ENCODE measurements around the gene SPCS3. TPM values are rescaled to one million over a fixed set of nuclear protein-coding genes. Genes with fewer than 3 reads are reported as not detected.
A peak's percentile ranks its signal among the peaks of the same experiment; 100 is the strongest.
"Not testable (repeated sequence)": the region's sequence is repeated elsewhere in the genome, so short reads cannot be mapped to it uniquely, and the experiment has no call there.

The SPCS3 gene
- total RNA-seq, 1 experiment from 2014 or later: 59.6 TPM

DNA sequence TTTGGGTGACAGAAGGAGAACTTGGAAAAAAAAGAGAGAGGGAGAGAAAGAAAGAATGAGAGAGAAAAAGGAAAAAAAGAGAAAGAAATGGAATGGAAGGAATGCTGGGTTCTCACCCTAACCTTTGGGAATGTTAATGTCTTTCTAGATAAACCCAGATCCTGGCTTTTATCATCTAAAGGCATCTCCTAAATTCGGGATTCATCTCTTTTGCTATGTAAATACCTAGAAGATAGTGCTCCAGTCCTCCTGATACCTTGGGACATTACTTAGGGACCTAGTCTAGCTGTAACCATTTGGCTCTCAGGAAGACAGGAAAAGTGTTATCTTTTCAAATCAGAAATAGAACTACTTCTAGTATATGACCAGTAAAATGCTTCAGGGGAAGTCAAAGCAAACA lies 15.8 kb upstream of the SPCS3 start:
- no peak for DNase-seq (ENCODE audit: low spot score)

DNA sequence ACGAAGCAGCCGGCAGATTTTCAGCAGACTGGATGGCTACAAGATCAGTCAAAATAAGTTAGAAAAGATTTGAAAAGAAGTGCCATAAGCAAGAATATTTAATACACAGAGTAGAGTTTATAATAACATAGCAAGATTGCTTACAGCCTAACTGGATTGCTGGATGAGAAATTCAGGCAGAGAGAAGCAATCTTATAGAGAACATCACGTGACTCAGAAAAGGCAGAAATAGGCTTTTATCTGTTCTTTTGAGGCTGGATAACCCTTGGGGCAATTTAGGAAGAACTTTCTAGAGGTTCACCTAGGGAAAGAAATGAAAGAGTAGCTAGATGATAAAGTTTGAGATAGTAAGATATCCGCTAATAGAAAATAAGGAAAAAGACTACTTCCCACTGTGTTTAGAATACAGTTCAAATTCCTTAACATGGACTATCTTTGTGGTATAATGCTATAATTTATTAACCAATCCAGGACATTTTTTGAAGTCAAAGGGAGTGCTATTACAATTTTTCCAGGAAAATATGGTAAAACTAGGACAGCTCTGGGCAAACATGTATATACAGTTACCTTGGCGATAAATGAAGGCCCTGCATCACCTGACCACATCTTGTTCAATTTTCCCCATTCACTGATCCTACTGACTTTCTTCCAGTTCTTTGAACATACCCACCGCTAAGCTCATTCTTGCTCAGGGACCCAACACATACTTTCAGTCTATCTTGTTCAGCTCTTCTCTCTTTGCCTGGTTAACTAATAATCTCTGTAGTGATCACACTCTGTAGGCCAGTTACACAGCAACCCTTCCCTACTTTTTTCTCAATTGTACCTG lies 12.7 kb upstream of the SPCS3 start:
- no peak for DNase-seq (ENCODE audit: low spot score)

DNA sequence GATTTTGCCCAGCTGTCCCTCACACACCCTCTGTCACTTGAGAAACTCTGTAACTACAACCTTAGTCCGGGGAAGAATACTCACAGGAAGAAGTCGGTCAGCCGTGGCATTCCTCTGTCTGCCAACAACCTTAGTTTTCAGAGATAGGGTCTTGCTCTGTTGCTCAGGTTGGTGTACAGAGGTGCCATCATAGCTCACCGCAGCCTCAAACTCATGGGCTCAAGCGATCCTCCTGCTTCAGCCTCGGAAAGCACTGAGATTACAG lies 12.2 kb upstream of the SPCS3 start:
- no peak for DNase-seq (ENCODE audit: low spot score)

DNA sequence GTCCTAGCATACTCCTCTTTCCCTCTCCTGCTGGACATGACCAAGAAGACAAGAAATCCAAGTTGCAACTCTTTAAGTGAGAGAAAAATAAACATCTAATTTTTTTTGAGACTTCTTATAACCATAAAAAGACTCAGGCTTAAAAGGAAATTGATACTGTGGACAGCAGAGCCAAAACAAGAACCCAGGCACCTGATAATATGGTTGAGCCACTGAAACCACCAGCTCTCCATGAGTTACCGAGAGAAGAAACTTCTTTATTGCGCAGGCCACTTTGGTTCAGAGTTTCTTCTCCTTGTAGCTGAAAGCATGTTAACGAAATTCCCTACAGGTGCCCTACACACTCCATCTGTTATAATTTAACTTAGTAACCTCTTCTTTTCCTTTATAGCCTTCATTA lies 11.3 kb upstream of the SPCS3 start:
- DNase-seq (ENCODE audit: low spot score): no peak

DNA sequence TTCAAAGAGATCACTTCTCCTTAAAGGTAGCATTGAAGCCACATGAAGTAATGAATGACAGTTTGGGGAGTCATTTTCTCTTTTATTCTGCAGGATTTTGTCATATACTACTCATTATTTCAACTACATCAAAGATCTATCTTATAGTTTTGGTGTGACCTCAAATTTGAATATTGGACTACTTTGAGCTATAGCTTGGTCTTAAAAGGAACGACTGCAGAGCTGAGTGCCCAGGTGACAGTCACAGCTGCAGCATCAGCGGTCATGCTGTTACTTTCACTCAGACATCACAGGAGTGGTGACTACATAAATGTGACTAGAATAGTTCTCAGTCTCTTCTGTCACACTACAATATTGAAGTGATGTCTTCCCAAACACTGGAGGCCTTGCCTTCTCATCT lies 10.7 kb upstream of the SPCS3 start:
- DNase-seq (ENCODE audit: low spot score): no peak

DNA sequence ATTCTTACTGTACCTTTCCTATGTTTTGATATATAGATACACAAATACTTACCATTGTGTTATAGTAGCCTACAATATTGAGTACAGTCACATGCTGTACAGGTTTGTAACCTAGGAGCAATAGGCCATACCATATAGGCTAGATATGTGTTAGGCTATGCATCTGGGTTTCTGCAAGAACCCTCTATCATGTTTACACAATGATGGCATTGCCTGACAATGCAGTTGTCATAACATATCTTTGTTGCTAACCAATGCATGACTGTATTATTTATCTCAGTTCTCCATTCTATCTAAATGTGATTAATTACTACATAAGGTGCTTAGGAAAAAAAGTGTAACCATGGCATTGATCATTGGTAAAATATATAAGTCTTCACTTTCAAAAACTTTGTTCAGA lies 10.0 kb upstream of the SPCS3 start:
- DNase-seq (ENCODE audit: low spot score): no peak

DNA sequence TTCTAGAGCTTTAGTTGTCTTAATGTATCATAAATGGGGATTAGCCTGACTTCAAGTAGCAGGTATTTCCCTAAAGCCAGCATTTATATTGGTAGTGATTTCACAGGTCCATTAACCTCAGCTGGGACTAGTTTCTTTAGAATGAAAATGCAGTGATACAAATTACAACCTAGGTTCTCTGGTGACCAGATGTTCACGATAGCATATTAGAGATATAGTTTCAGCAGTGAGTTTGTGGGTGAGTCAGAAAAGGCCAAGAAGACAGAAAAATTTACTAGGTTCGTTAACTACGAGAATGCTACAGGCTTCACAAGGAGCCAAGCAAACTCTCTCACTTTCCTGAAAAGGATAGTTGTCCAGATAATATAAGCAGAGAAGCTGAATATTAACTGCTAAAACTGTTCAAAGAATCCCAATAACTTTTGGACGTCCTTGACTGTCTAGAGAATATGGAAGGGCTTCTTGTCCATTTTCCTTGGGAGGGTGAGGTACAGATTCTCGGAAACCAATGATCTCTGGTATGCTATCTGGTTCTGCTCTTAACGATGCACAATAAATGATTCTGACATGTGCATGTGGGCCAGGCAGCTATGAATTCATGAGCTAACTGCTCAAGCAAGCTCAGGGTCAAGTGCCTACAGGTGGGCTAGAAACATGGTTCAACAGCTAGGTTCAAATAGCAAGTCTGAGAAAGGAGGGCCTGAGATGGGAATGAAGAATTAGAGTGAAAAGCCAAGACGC lies 6.0 kb upstream of the SPCS3 start:
- DNase-seq (ENCODE audit: low spot score): no peak

DNA sequence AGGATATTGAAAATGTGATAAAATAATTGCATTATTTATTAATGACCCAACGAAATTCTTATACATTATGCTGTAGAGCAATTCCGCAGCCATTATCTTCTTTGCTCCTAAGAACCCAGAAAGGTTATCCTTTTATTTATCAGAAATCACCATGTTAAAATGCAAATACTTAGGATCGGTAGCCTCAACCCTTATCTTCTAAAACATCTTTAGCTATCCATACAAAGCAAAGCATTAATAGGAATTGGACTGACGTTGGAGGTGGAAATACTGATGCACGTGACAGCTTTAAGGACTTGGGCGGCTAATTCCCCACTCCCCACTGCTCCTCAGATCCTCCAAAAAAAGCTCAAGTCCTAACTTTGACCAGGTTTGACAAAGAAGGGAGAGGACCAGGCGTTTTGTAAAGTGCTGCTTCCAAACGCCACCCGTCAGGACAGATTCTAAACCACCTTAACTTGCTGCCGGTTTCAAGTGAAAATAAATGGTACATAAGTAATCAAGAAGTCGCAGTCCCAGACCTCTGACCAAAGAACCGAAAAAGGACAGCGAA lies 539 bp upstream of the SPCS3 start:
- no peak for DNase-seq (ENCODE audit: low spot score)

DNA sequence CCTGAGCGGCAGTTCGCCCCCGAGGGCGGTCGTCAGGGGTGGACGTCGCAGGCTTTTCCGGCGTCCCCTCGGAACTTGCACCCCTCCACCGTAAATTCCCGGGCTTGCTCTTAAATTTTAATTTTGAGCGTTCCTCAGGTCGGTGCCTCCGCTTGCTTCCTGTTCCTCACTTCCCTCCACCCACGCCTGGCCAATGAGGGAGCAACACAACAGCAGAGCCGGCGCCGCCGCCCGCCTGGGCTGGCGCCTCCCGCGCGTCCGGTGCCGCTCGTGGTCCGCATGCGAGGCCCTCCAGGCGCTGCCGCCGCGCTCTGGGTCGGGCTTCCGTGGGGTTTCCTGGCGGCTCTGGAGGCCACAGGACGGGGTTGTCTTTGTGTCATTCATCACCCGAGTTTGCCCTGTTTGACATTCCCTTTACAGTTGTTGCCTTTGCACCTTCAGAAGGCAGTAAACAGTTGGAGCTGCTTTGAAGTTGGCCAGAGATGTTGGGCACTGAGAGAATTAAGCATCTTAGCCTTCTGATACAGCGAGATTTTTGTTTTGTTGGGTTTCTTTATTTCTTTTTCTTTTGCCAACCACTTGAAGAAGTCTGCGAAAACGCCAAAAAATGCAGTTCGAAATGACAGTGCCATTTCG lies 692 bp downstream of the SPCS3 start:
- peak; percentile 66 for DNase-seq (ENCODE audit: low spot score)

DNA sequence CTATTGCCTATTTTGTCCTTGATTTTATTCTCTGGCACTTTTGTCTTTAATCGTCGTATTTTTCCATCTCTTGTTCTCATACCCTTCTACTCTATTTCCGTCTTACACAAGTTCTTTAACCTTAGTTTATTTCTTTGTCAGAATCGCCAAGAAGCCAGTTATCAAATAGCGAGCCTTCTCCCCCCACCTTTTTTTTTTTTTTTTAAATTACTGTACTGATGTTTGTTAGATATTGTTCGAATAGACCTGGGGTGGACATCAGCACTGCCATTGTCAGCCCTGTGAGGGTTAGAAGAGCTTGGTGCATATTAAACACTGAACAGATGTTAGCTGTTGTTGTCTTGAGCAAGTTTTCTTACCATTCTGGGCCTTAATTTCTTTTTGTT lies 1.2 kb downstream of the SPCS3 start:
- DNase-seq (ENCODE audit: low spot score): no peak

DNA sequence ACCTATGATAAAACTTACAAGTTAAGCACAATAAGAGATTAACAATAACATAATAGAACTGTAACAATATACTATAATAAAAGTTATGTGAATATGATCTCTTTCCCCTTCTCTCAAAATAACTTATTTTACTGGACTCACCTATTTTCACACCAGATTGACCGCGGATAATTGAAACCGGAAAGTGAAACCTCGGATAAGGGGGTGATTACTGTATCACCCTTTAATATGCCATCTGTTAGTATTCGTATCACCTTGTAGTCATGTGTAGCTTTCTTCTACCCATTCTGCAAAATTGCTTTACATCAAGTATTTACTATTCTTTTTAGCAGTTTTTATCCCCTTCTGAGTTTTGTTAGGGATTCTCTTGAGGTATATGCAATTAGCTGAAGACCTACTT lies 1.8 kb downstream of the SPCS3 start:
- no peak for DNase-seq (ENCODE audit: low spot score)

DNA sequence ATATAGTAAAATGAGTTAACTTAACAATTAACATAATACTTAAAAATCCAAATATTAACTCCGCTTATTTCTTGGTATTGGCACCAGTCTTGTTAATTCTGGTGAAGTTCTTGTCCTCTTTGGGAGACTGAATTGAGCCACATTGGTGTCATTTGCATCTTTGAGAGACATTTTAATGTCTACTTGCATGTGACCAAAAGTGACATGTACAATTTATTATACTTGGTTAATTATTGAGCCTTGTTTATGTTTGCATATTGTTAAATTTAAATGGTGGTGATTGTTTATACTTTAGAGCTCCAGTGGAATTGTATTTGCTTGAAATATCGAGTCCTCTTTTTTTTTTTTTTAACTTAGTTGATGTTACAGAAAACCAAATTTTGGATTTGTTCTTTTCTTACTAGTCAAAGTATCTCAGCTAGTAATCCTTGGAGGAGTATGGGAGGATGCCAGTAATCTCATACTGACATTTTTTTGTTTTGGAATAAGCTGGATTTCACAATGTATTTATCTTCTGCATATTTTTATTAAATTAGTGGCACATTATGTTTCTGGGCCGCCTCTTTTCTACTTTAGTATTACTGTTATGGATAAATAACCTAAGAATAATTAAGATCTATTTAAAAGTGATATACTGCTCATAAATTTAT lies 3.9 kb downstream of the SPCS3 start:
- DNase-seq (ENCODE audit: low spot score): no peak

DNA sequence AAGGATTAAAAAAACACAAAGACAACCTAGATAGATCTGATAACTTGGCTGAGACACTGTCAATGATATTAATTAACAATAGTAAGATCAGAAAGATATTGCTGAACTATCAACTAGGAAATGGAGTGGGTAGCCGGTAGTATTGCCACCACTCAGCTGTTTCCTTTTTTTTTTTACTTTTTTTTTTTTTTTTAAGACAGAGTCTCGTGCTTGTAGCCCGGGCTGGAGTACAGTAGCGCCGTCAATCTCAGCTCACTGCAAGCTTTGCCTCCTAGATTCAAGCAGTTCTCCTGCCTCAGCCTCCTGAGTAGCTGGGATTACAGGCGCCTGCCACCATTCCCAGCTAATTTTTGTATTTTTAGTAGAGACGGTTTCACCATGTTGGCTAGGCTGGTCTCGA lies 5.1 kb downstream of the SPCS3 start:
- DNase-seq (ENCODE audit: low spot score): not testable (repeated sequence)

DNA sequence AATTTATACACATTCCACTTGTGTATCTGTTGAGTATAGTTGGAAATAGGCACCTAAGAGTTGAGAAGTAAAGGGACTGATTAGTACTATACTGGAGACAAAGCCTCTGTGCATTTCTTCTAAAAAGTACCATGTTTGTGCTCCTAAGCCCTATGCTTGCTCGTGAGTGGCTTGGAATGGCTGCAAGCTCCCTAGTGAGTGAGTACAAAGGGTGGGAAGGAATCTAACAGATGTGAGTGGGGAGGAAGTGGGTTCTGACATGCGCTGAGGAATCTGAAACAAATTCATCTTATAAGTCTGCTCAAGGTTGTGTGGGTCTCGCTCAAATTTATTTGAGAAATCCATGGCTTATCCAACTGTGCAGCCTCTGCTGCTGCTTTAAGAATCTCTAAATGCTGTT lies 13.3 kb downstream of the SPCS3 start:
- no peak for DNase-seq (ENCODE audit: low spot score)

DNA sequence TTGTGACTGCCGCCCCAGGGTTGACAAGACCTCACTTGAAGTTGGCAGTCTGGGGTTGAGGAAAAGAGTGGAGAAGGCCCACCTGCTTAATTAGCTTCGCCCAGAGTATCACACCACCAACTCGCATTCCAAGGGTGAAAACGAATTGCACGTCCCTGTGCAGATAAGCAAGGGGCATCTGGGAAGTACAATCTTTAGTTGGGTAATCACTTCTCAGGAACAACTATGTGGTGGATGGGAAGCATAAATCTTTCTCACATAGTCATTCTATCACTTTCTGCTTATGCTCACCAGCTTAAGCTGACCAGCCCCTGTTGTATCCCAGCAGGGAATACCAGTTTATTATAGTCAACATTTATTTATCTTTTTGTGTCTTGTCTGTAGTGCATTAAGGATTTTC lies 14.3 kb downstream of the SPCS3 start:
- no peak for DNase-seq (ENCODE audit: low spot score)

DNA sequence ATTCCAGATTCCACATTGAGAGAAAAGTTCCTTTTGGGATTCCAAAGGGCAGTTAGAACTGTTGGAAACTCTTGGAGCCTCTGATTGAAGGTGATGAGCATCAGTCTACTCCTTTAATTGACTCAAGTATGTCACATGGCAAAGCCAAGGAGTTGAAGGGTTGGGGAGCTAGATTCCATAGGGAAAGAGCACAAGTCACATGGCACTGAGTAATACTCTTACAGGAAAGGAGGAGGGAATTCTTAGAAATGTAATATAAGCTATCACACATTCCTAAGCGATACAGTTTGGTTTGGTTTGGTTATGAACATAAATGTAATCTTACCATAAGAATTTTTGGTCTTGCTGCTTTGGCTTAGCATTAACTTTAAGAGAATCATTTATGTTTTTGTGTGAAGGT lies 15.7 kb downstream of the SPCS3 start:
- no peak for DNase-seq (ENCODE audit: low spot score)

DNA sequence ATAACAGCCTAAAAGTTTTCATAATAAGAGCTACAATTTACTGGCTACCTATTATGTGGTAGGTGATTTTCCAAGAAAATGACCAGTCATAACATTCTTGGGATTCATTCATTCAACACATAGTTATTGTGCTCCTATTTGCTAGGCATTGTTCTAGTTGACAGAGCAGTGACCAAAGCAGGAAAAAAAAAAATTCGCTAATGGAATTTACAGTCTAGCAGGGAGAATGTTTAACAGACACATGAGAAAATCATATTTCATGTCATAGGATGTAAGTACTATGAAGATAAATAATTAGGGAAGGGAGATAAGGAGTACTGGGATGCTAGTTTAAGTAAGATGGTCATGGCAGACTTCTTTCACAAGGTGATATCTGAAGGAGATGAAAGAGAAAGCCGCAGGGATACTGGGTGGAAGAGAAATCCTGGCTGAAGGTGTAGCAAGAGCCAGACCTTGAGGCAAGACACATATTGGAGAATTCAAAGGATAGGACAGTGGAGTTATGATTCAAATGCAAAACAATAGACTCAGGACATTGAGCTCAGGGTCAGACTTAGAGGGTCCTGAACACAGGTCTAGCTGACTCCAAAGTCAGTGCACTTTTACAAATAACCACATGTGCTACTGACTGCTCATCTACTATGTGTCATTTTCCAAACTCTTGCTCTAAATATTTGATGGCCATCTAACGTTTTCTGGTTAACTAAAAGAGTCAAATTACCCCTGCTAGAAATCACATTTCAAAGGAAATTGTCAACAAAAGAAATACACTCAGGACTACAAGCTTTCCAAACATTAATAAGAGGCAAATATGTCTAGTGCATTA lies 20.4 kb downstream of the SPCS3 start:
- no peak for DNase-seq (ENCODE audit: low spot score)

DNA sequence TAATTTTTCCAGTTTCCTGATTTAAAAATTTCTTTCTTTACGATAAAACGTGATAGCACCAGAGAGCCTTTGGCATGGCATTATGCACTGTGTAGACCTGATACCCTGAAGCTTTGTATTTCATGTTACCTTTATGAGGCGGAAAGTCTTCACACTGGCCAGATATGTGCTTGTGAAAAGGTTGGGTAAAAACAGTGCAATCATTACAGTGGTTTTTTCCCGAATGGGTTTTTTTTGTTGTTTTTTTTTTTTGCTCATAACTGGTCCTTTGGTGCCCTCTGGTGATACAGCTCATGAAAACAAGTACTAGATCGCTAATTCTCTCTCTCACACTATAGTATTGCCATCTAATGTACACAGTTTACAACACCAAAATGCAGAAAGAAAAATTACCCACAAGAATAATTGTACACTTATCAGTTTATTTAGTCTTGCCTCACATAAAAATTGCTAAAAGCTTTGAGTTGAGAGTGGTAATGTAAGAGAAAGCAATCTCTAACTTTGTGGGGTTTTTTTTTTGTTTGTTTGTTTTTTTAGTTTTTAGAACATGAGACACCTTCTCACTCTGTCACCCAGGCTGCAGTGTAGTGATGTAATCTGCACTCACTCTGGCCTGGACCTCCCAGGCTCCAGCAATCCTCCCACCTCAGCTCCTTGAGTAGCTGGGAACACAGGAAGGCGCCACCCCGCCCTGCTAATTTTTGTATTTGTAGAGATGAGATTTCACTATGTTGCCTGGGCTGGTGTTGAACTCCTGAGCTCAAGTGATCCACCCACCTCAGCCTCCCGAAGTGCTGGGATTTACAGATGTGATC lies 21.3 kb downstream of the SPCS3 start:
- peak; percentile 49 for DNase-seq (ENCODE audit: low spot score)

DNA sequence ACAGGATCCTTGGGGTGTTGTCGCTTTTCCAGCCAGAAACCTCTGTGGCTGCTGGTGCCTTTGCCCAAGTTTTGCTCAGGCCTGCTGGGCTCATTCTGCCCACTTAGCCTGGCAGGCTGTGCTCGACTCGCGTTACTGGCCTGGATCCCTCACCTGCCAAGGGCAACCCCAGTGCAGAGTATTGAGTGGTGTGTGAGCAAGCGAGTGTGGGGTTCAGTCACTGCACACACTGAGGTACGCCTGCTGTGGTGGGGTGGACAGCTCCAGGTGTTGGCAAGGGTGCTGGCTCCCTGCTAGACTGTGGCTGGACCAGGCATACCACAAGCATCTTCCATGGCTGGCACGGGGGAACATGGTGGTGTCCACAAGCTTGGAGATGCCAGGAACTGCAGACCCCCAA lies 22.6 kb downstream of the SPCS3 start:
- no peak for DNase-seq (ENCODE audit: low spot score)

DNA sequence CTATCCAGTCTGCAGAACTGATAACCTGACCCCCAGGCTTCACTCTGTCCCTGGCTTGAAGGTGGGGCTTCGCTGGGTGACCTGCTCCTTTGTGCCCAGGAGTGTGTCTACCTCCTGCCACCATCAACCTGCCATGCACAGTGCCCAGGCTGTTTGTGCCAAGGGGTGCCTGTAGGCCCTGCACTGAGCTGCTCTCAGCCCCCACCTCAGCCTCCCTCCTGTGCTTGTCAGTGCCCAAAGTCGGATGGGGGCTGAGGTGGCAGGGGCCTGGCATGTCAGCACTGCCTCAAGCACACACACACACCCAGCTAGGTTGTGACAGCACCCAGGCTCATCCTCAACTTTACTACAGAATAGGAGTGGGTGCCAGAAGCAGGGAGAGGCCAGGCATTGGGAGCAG lies 23.5 kb downstream of the SPCS3 start:
- no peak for DNase-seq (ENCODE audit: low spot score)

DNA sequence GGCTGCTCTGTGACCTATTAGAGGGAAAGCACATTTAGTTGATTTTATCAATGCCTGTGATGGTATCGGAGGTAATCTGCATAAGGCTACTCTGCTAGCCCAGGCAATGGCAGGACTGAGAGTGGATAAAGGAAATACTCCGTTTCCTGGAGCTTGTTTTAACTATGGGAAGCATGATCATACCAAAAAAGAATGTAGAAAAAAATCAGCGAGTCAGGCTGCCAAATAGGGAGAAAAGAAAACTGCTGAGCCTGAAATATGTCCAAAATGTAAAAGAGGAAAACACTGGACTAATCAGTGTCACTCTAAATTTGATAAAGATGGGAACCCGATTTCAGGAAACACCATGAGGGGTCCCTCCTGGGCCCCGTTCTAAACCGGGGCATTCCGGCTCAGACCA lies 25.6 kb downstream of the SPCS3 start:
- DNase-seq (ENCODE audit: low spot score): not testable (repeated sequence)

All from H4 (cell line).